Measurements from ENCODE around the gene CHST15. TPM values are rescaled to one million over a fixed set of nuclear protein-coding genes. Genes with fewer than 3 reads are reported as not detected.

Gene CHST15
- total and polyA plus RNA-seq, 2 of the 4 experiments (the other 2 are of a cell fraction), result 0.14 to 0.18 TPM

DNA sequence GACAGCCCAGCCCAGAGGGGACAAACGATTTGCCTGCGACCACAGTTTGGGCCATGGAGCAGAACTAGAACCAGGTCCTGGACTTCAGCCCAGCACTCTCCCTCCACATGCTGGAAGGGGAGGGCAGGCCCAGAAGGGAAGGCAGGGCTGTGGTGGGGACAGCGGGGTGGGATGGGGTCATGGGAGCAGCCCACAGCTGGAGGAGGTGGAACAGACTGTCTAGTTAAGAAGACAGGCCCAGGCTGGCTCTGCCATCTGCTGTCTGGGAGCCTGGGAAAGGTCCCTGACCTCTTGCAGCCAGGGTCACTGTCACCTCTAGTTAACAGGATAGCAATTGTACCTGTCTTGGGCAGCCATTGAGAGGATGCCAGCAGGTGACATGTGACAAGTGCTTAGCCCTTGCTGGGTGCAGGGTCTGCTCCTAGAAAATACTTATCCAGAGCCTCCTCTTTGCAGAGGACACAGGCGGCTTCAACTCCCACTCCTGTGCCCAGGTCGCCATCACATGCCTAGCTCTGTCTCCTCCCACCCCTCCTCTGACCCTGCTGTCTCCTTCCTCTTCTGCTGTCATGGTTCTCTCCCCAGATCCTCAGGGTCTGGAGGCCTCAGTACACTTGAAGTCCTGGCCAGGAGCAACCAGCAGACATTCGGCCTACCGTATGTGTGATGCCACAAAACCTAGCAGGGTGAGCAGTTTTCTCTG is 37.0 kb upstream of the CHST15 start:
- Histone ChIP-seq H4K5ac (ENCODE audit: low read depth, low read length) (no peak overlapping the region), H2AFZ (replicated peaks; ENCODE audit: low read length, poor library complexity) (no peak overlapping the region), H3K4me2 (ENCODE audit: low read depth, low read length) (no peak overlapping the region), H3K4me3 (ENCODE audit: insufficient read depth, low read depth, low read length) (no peak overlapping the region), H2BK120ac (ENCODE audit: low read depth, low read length) (no peak overlapping the region), H3K27me3 (ENCODE audit: control insufficient read depth, insufficient read depth, low read length) (no peaks in the 10 kb centered on the region), H4K8ac (ENCODE audit: low read depth in 2 of 2, low read length in 2 of 2) (no peak overlapping the region), H2BK15ac (ENCODE audit: low read depth, low read length) (no peak overlapping the region), H3K9me3 (ENCODE audit: control insufficient read depth, insufficient read depth, low read length) (peaks cover 8% of the 10 kb centered on the region), H3K36me3 (ENCODE audit: control insufficient read depth, insufficient read depth, low read length) (no peaks in the 10 kb centered on the region), H3K4ac (ENCODE audit: low read depth, low read length) (no peak overlapping the region), H3K23ac (ENCODE audit: low read depth, low read length) (no peak overlapping the region), H2AK5ac (ENCODE audit: low read depth, low read length) (no peak overlapping the region), H3K27ac (ENCODE audit: insufficient read depth, low read length) (no peak overlapping the region), H2BK5ac (ENCODE audit: low read depth, low read length, poor library complexity, severe bottlenecking) (no peak overlapping the region), H4K20me1 (ENCODE audit: insufficient read depth, low read length) (no peaks in the 10 kb centered on the region), H3K4me1 (ENCODE audit: control insufficient read depth, insufficient read depth, low read length) (no peaks in the 10 kb centered on the region), H3K18ac (ENCODE audit: low read depth, low read length) (no peak overlapping the region), H3K9me1 (ENCODE audit: insufficient read depth, low read length) (no peaks in the 10 kb centered on the region), H2BK20ac (ENCODE audit: low read depth, low read length) (no peak overlapping the region), H3K9ac (ENCODE audit: low read depth, low read length) (no peak overlapping the region), H4K91ac (ENCODE audit: insufficient read depth, low read depth, low read length) (no peak overlapping the region), H3K14ac (replicated peaks; ENCODE audit: low read depth, low read length) (no peak overlapping the region), H3K79me1 (ENCODE audit: low read depth in 1 of 2, low read length in 2 of 2) (no peaks in the 10 kb centered on the region), H3K56ac (ENCODE audit: extremely low read depth, insufficient read depth, low read length) (no peak overlapping the region), H2AK9ac (replicated peaks; ENCODE audit: low read depth, low read length, poor library complexity) (no peak overlapping the region)
- ChIA-PET CTCF (no interaction called here), POLR2A (ENCODE audit: unreplicated experiment) (no interaction called here)
- DNase-seq, result no peak
- BruUV-seq (replicated peaks), result no TSS peak
- intact Hi-C loops (cut with micrococcal nuclease), result no loop called here
- dilution Hi-C loops (cut with HindIII; ENCODE audit: low sequenced_read_pairs, unreplicated experiment), result no loop called here
- in situ Hi-C loops (cut with MboI; ENCODE audit: low sequenced_read_pairs), result no loop called here
- ATAC-seq (ENCODE audit: low read depth), result no peak
- TF ChIP-seq MAFK (IDR thresholded peaks at IDR 0.05; ENCODE audit: low read depth, low read length), result no peak
- TF ChIP-seq SMC3 (IDR thresholded peaks at IDR 0.05; ENCODE audit: low read depth, low read length), result no peak
- no peak for TF ChIP-seq CEBPB (IDR thresholded peaks at IDR 0.05; ENCODE audit: low read depth, low read length)
- no peak for TF ChIP-seq BHLHE40 (IDR thresholded peaks at IDR 0.05; ENCODE audit: low read depth, low read length)
- TF ChIP-seq NFE2L2 (IDR thresholded peaks at IDR 0.05; ENCODE audit: low read depth, low read length), result no peak
- no peak for TF ChIP-seq RCOR1 (IDR thresholded peaks at IDR 0.05; ENCODE audit: insufficient replicate concordance, low read length)
- no peak for TF ChIP-seq MAZ (IDR thresholded peaks at IDR 0.05; ENCODE audit: borderline replicate concordance, low read depth, low read length)
- TF ChIP-seq, protein P1, sequence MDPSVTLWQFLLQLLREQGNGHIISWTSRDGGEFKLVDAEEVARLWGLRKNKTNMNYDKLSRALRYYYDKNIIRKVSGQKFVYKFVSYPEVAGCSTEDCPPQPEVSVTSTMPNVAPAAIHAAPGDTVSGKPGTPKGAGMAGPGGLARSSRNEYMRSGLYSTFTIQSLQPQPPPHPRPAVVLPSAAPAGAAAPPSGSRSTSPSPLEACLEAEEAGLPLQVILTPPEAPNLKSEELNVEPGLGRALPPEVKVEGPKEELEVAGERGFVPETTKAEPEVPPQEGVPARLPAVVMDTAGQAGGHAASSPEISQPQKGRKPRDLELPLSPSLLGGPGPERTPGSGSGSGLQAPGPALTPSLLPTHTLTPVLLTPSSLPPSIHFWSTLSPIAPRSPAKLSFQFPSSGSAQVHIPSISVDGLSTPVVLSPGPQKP (IDR thresholded peaks at IDR 0.05; ENCODE audit: borderline replicate concordance, low read depth, low read length), result no peak
- TF ChIP-seq RFX5 (IDR thresholded peaks at IDR 0.05; ENCODE audit: low read depth, low read length), result no peak
- TF ChIP-seq MXI1 (IDR thresholded peaks at IDR 0.05; ENCODE audit: borderline replicate concordance, low read depth, low read length), result no peak
- TF ChIP-seq CHD1 (IDR thresholded peaks at IDR 0.05; ENCODE audit: low read depth, low read length), result no peak
- 83% methylated on average over 1 of the region's 7 CpGs; no CpG with 5 or more reads in 1 of the 2 experiments for WGBS, 2 experiments (ENCODE audit: extremely low coverage in 2 of 2, insufficient read length in 1 of 2)

Data from IMR-90 (cell line).